Upper lobe of left lung (tissue), 4 donors: Measurements from ENCODE around the gene NT5C2.

Source experiments
- EP300 ChIP-seq, 4 donors: sonication (generic); formaldehyde crosslinking; IDR thresholded peaks; one replicate each; pipeline ENCODE4 v1.5.1; 2017; ENCODE audit warnings: antibody characterized with exemption in 4 of 4, control low read depth in 2 of 4
- POLR2A ChIP-seq, 4 donors: fragments of 450-650 bp; IDR thresholded peaks; one replicate each; pipeline ENCODE4 v1.5.1; 2016 to 2017; ENCODE audit warnings: antibody characterized with exemption in 4 of 4, mild to moderate bottlenecking in 2 of 4
- POLR2AphosphoS5 ChIP-seq, 2 donors: sonication (generic); formaldehyde crosslinking; IDR thresholded peaks; one replicate each; pipeline ENCODE4 v1.5.1; 2017; ENCODE audit warnings: antibody characterized with exemption in 2 of 2
- TF ChIP-seq, protein P1 (sequence below), 6 experiments: fragments of 450-650 bp in 4 of 6; fragments of 200-600 bp in 2 of 6; sonication (generic) in 2 of 6; IDR thresholded peaks; one replicate each; pipeline ENCODE4 v1.5.1; 2016 to 2019; ENCODE audit warnings: antibody characterized with exemption in 6 of 6

DNA sequence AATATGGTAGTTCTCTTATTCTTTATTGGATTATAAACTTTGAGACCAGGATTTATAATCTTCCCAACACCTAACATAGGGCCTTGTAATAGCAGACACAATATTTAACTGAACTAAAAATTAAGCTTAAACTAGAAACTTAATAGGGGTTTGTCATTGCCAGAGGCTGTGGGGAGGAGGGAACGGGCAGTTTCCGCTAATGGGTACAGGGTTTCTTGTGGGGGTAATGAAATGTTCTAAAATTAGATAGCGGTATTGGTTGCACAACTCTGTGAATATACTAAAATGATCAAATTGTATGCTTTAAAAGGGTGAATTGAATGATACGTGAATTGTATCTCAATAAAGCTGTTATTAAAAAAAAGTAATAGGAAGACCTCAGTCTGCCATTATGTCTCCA is 45.4 kb downstream of the NT5C2 start:
- no peak for TF ChIP-seq POLR2A (IDR thresholded peaks at IDR 0.05)
- TF ChIP-seq, protein P1, sequence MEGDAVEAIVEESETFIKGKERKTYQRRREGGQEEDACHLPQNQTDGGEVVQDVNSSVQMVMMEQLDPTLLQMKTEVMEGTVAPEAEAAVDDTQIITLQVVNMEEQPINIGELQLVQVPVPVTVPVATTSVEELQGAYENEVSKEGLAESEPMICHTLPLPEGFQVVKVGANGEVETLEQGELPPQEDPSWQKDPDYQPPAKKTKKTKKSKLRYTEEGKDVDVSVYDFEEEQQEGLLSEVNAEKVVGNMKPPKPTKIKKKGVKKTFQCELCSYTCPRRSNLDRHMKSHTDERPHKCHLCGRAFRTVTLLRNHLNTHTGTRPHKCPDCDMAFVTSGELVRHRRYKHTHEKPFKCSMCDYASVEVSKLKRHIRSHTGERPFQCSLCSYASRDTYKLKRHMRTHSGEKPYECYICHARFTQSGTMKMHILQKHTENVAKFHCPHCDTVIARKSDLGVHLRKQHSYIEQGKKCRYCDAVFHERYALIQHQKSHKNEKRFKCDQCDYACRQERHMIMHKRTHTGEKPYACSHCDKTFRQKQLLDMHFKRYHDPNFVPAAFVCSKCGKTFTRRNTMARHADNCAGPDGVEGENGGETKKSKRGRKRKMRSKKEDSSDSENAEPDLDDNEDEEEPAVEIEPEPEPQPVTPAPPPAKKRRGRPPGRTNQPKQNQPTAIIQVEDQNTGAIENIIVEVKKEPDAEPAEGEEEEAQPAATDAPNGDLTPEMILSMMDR (IDR thresholded peaks at IDR 0.05) = no peak
- no peak for TF ChIP-seq POLR2AphosphoS5 (IDR thresholded peaks at IDR 0.05)
- no peak for TF ChIP-seq EP300 (IDR thresholded peaks at IDR 0.05)
